Adipocyte (in vitro differentiated cells): ENCODE measurements around the gene CLEC18A.
"Not testable (repeated sequence)": the region's sequence is repeated elsewhere in the genome, so short reads cannot be mapped to it uniquely, and the experiment has no call there.

ENCODE experiments used
- DNase-seq: peaks from one replicate; pipeline ENCODE4 v3.0.0-alpha.2; 2015; ENCODE audit warnings: low read depth
- H3K27me3 ChIP-seq: replicated peaks from 2 replicates; pipeline ENCODE4 v1.7.0; 2013; ENCODE audit warnings: mild to moderate bottlenecking, low read length, moderate library complexity; ENCODE audit not compliant: control insufficient read depth, insufficient read depth
- H3K36me3 ChIP-seq: 2 replicates; pipeline ENCODE4 v1.7.0; 2013; ENCODE audit warnings: low read length, mild to moderate bottlenecking, moderate library complexity; ENCODE audit not compliant: control insufficient read depth, insufficient read depth, severe bottlenecking
- H3K4me1 ChIP-seq: 2 replicates; pipeline ENCODE4 v1.7.0; 2013; ENCODE audit warnings: mild to moderate bottlenecking, low read length, moderate library complexity; ENCODE audit not compliant: control insufficient read depth, insufficient read depth
- H3K4me3 ChIP-seq: 2 replicates; pipeline ENCODE4 v1.7.0; 2013; ENCODE audit warnings: mild to moderate bottlenecking, low read length, moderate library complexity
- H3K9ac ChIP-seq: 2 replicates; pipeline ENCODE4 v1.7.0; 2013; ENCODE audit warnings: mild to moderate bottlenecking, low read length, moderate library complexity
- H3K9me3 ChIP-seq: 2 replicates; pipeline ENCODE4 v1.7.0; 2013; ENCODE audit warnings: mild to moderate bottlenecking, low read length, moderate library complexity; ENCODE audit not compliant: control insufficient read depth

The CLEC18A gene

DNA sequence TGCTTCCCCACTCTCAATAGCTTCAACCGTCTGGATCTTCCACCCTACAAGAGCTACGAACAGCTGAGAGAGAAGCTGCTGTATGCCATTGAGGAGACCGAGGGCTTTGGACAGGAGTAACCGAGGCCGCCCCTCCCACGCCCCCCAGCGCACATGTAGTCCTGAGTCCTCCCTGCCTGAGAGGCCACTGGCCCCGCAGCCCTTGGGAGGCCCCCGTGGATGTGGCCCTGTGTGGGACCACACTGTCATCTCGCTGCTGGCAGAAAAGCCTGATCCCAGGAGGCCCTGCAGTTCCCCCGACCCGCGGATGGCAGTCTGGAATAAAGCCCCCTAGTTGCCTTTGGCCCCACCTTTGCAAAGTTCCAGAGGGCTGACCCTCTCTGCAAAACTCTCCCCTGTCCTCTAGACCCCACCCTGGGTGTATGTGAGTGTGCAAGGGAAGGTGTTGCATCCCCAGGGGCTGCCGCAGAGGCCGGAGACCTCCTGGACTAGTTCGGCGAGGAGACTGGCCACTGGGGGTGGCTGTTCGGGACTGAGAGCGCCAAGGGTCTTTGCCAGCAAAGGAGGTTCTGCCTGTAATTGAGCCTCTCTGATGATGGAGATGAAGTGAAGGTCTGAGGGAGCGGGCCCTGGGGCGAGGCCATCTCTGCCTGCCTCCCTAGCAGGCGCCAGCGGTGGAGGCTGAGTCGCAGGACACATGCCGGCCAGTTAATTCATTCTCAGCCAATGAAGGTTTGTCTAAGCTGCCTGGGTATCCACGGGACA, 11.1 kb upstream of the CLEC18A start:
- H3K36me3 ChIP-seq = peaks cover 47% of the 10 kb centered on the region

DNA sequence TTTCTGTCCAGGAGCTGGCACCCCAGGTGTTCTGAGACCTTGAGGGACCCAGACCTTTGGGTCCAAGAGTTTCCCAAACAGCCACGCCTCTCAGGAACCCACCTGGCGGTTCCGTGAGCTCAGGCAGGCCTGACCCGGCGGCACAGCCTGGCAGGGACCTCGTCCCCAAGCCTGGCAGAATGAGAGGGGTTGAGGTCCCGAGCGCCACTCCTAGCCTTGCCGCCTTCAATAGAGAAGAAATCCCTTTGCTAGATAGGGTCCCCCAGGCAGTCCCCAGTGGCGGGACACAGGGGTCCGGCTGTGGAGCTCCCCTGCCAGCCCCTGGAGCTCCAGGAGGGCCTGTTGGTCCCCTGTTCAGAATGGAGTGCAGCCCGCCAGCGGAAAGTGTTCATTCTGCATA, 10.5 kb upstream of the CLEC18A start:
- H3K9ac ChIP-seq = no peak overlapping the region
- peaks cover 20% of the 10 kb centered on the region for H3K4me1 ChIP-seq
- H3K27me3 ChIP-seq = no peaks in the 10 kb centered on the region
- H3K9me3 ChIP-seq = no peaks in the 10 kb centered on the region
- peaks cover 43% of the 10 kb centered on the region for H3K36me3 ChIP-seq
- DNase-seq = no peak
- H3K4me3 ChIP-seq = no peak overlapping the region

More for the DNA sequence above, 11.1 kb upstream of the CLEC18A start:
- Histone ChIP-seq H3K9ac (no peak overlapping the region), H3K27me3 (no peaks in the 10 kb centered on the region), H3K9me3 (no peaks in the 10 kb centered on the region), H3K4me1 (peaks cover 20% of the 10 kb centered on the region), H3K4me3 (no peak overlapping the region)
- DNase-seq = no peak

DNA sequence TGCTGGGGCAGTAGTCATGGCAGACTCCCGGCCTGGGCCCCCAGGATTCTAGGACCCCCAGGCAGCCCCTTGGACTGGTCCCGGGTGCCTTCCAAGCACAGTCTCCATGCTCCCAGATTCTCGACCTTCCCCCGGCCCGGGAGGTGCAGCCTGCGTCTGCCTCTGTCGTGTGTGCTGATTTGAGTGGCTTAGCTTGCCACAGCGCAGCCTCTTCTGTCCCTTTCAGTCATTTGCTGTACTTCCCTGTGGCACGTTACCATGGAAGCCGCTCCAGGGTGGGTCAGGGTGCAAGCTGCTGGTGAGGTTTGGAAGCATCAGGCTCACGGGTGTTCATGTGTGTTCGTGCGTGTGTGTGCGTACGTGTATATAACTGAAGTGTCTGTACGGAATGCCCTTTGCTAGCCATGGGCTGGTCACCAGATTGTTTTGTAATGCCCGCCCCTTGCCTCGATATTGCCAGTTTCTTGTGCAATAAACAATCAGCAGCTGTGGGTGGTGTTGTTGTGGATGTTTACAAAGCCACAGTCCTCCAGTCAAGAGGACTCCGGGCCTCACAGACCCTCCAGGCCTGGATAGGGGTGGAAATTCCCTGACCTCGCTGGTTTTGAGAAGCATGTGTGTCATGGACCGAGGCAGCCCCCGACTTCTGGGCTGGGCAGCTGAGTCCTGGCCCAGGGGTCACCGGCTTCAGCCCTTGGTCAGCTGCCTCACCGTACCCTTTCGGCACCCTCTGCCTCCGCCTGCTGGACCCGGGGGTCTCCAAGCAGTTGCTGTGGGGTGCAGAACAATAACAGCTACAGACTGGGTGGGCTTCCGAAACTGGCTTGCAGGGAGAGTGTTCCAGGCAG, 9.7 kb upstream of the CLEC18A start:
- no peak for DNase-seq
- Histone ChIP-seq H3K4me1 (peaks cover 20% of the 10 kb centered on the region), H3K27me3 (no peaks in the 10 kb centered on the region), H3K36me3 (peaks cover 35% of the 10 kb centered on the region), H3K9me3 (no peaks in the 10 kb centered on the region), H3K4me3 (peak overlapping the region; percentile 19), H3K9ac (peak overlapping the region; percentile 59)

DNA sequence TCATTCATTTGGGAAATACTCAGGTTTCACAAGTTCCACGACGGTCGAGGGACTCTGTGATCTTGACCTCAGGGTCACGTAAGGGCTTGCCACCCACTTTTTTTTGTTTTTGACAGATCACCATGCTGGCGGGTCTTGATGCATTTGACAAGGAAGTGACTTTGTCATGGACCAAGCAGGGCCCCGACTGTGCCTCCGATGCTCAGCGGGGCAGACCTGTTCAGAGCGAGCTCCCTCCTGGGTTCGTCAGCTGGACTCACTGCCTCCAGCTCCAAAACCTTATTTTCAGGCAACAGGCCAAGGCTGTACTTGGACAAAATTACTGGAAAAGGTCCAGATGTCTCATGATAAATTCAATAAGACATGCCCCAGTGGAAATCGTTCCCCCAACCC, 9.0 kb upstream of the CLEC18A start:
- no peak for DNase-seq
- Histone ChIP-seq H3K9ac (peak overlapping the region; percentile 59), H3K36me3 (peaks cover 29% of the 10 kb centered on the region), H3K27me3 (no peaks in the 10 kb centered on the region), H3K9me3 (no peaks in the 10 kb centered on the region), H3K4me3 (peak overlapping the region; percentile 19), H3K4me1 (peaks cover 20% of the 10 kb centered on the region)

DNA sequence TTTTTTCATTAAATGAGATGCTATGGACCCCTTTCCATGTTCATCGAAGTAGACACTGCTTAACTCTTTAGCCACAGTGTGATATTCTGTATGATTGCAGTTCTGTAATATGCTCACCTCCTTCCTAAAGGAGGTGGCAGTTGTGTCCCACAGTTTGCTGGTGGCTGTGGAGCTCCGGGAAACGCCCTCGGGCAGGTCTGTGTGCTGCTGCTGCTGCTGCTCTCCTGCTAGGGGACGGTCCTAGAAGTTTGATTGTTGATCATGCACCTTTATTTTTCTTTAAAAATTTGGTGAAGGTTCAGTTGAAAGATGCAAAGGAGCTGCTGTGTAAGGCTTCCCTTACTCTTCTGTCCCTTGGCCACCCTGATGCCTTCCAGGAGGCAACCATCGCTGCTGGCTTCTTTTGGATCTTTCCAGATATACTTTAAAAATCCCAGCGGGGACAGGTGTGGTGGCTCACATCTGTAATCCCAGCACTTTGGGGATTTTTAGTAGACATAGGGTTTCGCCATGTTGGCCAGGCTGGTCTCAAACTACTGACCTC, 8.4 kb upstream of the CLEC18A start:
- no peaks in the 10 kb centered on the region for H3K9me3 ChIP-seq
- no peak overlapping the region for H3K9ac ChIP-seq
- DNase-seq = no peak
- peaks cover 23% of the 10 kb centered on the region for H3K36me3 ChIP-seq
- H3K4me1 ChIP-seq = peaks cover 20% of the 10 kb centered on the region
- no peak overlapping the region for H3K4me3 ChIP-seq
- no peaks in the 10 kb centered on the region for H3K27me3 ChIP-seq

DNA sequence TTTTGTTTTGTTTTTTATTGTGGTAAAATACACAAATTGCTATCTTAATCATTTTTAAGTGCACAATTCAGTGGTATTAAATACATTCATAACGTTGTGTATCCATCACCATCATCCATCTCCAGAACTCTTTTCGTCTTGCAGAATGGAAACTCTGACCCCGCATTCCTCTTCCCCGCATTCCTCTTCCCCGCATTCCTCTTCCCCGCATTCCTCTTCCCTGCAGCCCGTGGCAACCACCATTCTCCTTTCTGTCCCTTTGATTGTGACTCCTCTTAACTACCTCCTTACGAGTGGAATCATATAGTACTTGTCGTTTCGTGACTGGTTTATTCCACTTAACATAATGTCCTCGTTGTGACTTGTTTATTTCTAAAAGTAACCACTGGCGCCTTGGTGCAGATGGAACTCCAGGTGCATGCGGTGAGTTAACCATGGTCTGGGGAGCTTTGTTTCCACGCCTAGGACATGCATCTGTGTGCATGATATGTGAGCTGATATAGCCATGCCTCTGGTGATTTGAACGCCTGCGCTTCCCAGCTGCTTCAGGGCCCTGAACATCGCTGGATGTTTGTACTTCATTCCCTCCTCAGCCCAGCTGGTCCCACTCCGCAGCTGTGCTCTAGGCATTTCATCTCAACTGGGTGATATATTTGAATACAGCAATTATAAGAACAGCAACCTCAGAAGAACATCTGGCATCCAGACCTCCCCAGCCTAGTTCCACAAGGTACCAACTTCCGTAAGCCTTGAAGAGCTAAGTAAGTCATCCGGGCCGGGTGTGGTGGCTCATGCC, 7.7 kb upstream of the CLEC18A start:
- not testable (repeated sequence) for H3K9me3 ChIP-seq, H3K4me3 ChIP-seq, H3K27me3 ChIP-seq, DNase-seq, H3K9ac ChIP-seq
- Histone ChIP-seq H3K36me3 (peaks cover 18% of the 10 kb centered on the region), H3K4me1 (peaks cover 20% of the 10 kb centered on the region)

DNA sequence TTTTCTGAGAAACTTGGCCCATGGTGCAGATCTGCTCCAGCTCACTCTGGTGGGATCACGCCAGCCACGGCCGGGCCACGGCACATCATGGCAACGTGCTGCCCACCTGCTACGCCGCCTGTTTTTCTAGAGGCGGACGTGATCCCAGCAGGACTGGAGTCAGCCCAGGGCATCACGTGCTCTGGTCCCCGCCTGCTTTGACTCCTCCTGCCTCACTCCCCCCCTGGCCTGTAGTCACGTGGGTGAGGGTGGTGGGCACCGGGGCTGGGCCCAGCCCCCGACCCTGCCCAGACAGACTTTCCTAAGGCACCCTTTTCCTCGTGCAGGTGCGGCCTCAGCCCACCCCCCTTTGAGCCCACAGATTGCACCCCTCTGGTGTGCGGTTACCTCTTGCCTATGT, 723 bp upstream of the CLEC18A start:
- H3K36me3 ChIP-seq, H3K4me3 ChIP-seq, H3K4me1 ChIP-seq, H3K9ac ChIP-seq, H3K9me3 ChIP-seq, DNase-seq, H3K27me3 ChIP-seq: not testable (repeated sequence)

DNA sequence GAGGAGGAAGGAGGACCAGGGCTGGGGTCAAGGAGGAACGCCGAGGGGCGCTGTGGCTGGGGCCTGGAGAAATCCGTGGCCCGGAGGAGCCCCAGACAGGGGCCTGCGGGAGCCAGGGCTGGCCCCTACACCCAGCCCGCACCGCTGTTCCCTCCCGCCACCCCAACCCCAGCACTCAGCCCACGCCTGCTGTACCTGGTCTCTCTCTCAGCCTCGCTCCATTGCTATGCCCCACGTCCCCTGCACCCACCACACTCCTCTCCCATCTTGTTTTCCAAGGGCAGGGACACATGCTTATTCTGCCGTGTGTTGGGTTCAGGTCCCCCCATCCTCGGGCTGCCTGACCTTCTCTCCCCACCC, 518 bp downstream of the CLEC18A start:
- not testable (repeated sequence) for H3K4me1 ChIP-seq, H3K9ac ChIP-seq, H3K27me3 ChIP-seq, H3K36me3 ChIP-seq, H3K9me3 ChIP-seq, H3K4me3 ChIP-seq, DNase-seq

DNA sequence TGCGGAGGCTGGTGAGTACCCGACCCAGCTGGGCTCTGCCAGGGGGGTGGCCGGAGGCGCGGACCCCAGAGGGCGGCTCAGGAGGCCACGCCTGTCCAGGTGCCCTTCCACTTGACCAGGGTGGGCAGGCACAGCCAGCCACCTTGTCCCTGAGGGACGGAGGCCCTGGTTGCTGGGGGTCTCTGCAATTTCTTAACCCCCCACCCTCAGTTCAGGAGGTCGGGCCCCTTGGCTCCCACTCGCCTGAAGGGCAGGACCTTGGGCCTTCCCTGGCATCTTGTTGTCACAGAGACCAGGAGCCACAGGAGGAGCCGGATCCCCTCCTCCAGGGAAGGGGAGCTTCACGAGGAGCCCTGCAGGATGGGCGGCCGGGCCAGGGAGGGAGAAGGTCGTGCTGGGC, 982 bp downstream of the CLEC18A start:
- H3K4me1 ChIP-seq, H3K9ac ChIP-seq, H3K4me3 ChIP-seq, H3K9me3 ChIP-seq, DNase-seq, H3K27me3 ChIP-seq, H3K36me3 ChIP-seq: not testable (repeated sequence)

DNA sequence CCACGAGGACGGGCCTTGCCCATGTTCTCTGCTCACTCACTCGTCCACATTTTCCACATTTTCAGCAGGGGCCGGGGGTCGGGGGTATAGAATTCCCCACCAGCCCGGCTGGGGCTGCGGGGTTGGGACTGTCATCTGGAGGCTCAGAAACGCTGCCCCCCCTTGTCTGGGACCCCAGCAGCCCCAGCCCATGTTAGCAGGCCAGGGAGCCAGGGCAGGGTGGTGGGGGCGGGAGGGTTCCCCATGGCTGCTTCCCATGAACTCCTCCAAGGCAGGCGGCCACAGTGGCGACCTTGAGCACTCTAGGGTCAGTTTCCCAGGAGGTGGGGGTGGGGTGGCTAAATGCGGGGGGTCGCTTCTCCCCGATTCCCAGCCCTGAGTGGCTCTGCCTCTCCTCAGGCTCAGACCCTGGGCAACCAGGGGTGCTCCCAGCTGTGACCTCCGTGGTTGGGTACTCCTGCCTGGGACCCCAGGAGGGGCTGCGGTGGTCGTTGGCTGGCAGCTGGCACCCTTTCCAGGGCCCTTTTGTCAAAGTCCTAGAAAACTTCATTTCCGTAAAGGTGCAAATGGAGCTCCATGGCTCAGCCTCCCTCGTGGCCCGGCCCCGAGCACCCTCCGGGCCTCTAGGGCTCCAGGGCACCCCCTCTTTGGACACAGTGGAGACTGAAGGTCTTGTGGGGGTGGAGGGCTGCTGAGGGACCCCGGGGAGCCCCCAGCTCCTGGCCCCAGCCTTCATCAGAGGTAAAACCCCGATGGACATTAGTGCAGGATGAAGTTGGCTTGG, 1.6 kb downstream of the CLEC18A start:
- not testable (repeated sequence) for H3K4me1 ChIP-seq, DNase-seq, H3K4me3 ChIP-seq, H3K36me3 ChIP-seq, H3K27me3 ChIP-seq, H3K9me3 ChIP-seq, H3K9ac ChIP-seq
